Epithelial cell of proximal tubule (primary cell): ENCODE data around the gene VMAC. TPM values are rescaled to one million over a fixed set of nuclear protein-coding genes. Genes with fewer than 3 reads are reported as not detected.
"Not testable (repeated sequence)": the region's sequence is repeated elsewhere in the genome, so short reads cannot be mapped to it uniquely, and the experiment has no call there.

ENCODE experiments used
- DNase-seq: peaks from one replicate; pipeline ENCODE4 v3.0.0-alpha.2; 2011; ENCODE audit warnings: low read depth
- H3K4me3 ChIP-seq: 2 replicates; pipeline ENCODE4 v1.5.1; 2011; ENCODE audit warnings: low read depth, mild to moderate bottlenecking, low read length
- total RNA-seq: library from RNA; depleted of rRNA; stranded (reverse); fragments of >200 nt; gene quantifications from 2 replicates; pipeline ENCODE4 v1.2.3, GENCODE V29; 2015
- TF ChIP-seq, protein P1 (sequence below): conservative IDR thresholded peaks from 2 replicates; pipeline ENCODE4 v1.5.1; 2012; ENCODE audit warnings: low read depth, mild to moderate bottlenecking, low read length

VMAC gene, protein sequence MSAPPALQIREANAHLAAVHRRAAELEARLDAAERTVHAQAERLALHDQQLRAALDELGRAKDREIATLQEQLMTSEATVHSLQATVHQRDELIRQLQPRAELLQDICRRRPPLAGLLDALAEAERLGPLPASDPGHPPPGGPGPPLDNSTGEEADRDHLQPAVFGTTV
- total RNA-seq, result 0.87 and 2.2 TPM in 2 replicates

DNA sequence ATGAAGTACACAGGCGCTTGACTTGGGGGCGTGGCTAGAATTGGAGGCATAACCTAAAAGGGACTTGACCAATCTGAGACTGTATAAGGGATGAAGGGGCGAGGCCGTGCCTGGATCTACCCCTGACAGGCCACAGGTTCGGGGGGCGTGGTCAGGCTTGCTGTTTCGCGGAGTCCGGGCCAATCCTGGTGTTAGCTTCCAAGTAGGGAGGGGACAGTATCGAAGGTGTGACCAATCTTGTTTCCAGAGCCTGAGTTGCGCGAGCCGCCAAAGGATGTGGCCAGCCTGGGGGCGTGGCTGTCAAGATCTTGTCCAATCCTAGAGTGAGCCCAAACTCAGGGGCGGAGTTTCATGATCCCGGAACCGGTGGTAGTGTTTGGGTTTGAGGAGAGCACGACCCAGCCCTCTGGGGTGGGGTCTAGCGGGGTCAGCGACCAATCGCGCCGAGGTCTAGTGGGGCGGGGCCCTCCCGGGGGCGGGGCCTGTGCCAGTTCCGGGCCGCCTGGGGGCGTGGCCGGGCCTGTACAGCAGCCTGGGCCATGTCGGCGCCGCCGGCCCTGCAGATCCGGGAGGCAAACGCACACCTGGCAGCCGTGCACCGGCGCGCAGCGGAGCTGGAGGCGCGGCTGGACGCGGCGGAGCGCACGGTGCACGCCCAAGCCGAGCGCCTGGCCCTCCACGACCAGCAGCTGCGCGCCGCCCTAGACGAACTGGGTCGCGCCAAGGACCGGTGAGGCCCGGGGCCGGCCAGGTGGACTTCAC lies at the start of gene VMAC:
VMAC (plus strand) TSS at position 521 of the 762 bp plus-strand sequence; CDS start at position 540, 19 bp downstream.
- DNase-seq, result peak; percentile 99
- peak within 1 kb of the TSS; percentile 100 for H3K4me3 ChIP-seq
- TF ChIP-seq, protein P1, sequence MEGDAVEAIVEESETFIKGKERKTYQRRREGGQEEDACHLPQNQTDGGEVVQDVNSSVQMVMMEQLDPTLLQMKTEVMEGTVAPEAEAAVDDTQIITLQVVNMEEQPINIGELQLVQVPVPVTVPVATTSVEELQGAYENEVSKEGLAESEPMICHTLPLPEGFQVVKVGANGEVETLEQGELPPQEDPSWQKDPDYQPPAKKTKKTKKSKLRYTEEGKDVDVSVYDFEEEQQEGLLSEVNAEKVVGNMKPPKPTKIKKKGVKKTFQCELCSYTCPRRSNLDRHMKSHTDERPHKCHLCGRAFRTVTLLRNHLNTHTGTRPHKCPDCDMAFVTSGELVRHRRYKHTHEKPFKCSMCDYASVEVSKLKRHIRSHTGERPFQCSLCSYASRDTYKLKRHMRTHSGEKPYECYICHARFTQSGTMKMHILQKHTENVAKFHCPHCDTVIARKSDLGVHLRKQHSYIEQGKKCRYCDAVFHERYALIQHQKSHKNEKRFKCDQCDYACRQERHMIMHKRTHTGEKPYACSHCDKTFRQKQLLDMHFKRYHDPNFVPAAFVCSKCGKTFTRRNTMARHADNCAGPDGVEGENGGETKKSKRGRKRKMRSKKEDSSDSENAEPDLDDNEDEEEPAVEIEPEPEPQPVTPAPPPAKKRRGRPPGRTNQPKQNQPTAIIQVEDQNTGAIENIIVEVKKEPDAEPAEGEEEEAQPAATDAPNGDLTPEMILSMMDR, result no peak

DNA sequence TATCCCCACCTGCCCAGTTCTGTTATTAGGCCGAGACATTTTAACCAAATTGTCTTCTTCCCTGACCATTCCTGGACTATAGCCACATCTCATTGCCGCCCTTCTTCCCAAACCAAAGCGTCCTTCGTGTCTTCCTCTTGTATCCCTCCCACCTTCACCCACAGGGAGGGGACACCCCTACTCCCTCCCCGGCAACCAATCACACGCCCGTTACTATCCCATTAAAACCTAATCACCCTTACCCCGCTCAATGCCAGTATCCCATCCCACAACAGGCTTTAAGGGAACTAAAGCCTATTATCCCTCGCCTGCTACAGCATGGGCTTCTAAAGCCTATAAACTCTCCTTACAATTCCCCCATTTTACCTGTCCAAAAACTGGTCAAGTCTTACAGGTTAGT lies 49.5 kb upstream of the VMAC start:
- DNase-seq, H3K4me3 ChIP-seq: not testable (repeated sequence)

DNA sequence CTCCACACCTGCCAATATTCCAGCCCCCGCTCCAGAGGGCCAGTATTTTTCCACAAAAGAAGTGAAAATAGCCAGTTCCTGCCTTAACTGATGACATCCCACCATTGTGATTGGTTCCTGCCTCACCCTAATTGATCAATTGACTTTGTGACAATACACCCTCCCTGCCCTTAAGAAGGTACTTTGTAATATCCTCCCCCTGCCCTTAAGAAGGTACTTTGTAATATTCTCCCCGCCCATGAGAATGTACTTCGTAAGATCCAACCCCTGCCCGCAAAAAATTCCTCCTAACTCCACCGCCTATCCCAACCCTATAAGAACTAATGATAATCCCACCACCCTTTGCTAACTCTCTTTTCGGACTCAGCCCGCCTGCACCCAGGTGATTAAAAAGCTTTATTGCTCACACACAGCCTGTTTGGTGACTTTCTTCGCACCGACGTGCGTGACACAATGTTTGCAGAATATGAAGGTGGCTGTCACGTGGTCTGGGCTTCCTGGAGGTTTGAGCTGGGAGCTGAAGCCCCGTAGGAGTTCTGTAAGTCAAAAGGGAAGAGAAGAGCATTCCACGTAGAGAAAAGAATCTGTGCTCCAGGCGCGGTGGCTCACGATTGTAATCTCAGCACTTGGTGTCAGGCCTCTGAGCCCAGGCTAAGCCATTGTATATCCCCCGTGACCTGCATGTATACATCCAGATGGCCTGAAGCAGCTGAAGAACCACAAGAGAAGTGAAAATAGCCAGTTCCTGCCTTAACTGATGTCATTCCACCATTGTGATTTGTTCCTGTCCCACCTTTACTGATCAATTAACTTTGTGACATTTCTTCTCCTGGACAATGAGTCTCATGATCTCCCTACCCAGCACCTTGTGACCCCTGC lies 47.2 kb upstream of the VMAC start:
- H3K4me3 ChIP-seq, result no peak overlapping the region
- TF ChIP-seq, protein P1, result no peak
- DNase-seq, result no peak

DNA sequence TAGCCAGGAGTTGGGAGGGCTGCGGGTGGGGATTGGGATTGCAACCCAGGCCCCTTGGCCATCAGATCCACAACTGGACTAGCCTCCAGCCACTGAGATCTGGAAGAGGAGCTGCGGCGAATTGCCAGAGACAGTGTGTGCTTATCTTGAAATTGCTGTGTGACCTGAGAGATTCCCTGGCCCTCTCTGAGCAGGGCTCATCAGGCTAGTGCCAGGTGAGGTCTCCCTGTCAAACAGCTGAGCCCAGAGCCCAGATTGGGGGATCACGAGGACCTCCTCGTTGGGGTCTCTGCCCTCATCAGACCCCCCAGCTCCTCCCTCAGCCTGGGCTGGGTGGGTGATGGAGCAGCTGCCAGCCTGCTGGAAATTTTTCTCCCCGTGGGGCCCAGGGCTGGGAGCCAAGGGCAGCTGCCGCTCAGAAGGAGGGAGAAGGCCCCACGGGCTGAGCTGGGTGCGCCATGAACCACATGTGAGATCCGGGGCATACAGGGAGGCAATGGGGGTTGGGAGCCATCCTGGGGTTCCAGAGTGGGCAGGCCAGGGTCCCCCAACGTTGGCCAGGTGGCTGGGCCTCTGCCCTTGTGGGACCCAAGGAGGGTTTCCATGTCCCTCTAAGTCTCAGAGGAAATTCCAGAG lies 41.5 kb upstream of the VMAC start:
- DNase-seq, result no peak
- no peak overlapping the region for H3K4me3 ChIP-seq
- TF ChIP-seq, protein P1, result no peak

DNA sequence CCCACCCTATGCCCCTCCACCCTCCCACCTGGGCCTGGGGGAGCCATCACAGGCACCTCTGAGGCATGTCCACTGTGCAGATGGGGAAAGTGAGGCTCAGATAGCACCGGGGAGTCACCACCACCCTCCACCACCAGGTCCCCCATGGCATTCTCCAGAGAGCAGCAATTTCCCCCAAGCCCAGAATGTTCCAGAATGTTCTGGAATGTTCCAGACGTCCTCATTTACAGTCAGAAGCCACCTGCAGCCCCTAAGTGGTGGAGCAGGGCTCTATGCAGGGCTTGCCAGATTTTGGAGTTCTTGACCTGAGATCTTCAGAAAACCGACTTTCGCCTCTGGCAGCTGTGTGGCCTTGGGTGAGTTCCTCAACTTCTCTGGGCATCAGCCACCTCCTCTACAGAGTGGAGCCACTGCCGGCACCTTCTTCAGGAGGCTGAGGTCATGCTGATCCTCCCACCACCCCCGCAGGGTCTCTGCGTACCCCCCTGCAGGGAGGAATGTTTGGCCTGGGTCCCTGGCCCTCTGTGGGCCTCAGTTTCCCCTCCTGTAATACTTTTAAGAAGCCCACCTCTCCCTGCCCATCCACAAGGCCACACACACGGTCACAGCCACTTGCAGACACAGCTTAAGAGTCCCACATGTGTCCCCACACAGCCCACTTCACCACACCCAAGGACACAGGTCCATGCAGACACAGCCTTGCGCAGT lies 40.5 kb upstream of the VMAC start:
- no peak overlapping the region for H3K4me3 ChIP-seq
- DNase-seq, result no peak
- TF ChIP-seq, protein P1, result no peak

DNA sequence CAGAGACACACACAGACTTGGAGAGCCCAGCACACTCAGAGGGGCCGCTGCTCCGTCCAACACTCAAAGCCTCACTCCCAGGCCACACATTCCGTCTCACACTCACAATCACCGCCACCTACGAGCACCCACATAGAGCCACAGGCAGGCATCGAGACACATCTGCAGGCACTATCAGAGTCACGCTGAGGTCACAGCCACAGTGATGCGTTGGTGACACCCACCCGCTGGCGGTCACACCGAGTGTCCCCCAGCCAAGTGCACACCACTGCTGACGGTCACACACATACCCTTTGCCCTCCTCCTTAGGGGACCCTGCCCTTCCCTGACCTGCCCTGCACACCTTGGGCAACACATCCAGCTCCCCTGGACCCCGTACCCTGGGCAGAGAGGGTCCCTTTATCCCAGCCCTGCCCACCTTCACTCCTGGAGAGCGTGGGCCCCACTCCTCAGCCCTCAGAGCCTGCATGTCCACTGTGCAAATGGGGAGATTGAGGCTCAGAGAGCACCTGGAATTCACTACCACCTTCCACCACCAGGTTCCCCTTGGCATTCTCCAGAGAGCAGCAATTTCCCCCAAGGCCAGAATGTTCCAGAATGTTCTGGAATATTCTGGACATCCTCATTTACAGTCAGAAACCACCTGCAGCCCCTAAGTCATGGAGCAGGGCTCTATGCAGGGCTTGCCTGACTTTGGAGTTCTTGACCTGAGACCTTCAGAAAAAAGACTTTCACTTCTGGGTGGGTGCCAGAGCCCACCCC lies 39.8 kb upstream of the VMAC start:
- no peak overlapping the region for H3K4me3 ChIP-seq

More for the DNA sequence above, 39.8 kb upstream of the VMAC start:
- TF ChIP-seq, protein P1, result peak; percentile 40
- DNase-seq, result no peak
